Mucosa of stomach (tissue), 1 donor: ENCODE measurements around the gene PSD2.

Experiments
- H3K27me3 ChIP-seq: one replicate; pipeline ENCODE4 v1.7.0; 2013; ENCODE audit warnings: mild to moderate bottlenecking, low read length; ENCODE audit not compliant: control insufficient read depth, insufficient read depth
- H3K36me3 ChIP-seq: one replicate; pipeline ENCODE4 v1.7.0; 2013; ENCODE audit warnings: low read length; ENCODE audit not compliant: control insufficient read depth, insufficient read depth
- H3K4me1 ChIP-seq: one replicate; pipeline ENCODE4 v1.7.0; 2013; ENCODE audit warnings: mild to moderate bottlenecking, low read length; ENCODE audit not compliant: control insufficient read depth, insufficient read depth
- H3K4me3 ChIP-seq: one replicate; pipeline ENCODE4 v1.7.0; 2013; ENCODE audit warnings: low read length
- H3K9ac ChIP-seq: one replicate; pipeline ENCODE4 v1.7.0; 2013; ENCODE audit warnings: mild to moderate bottlenecking, low read length, moderate library complexity
- H3K9me3 ChIP-seq: one replicate; pipeline ENCODE4 v1.7.0; 2013; ENCODE audit warnings: mild to moderate bottlenecking, low read length, moderate library complexity; ENCODE audit not compliant: control insufficient read depth
- donor health status: Pancreatic carcinoma.

Gene PSD2

DNA sequence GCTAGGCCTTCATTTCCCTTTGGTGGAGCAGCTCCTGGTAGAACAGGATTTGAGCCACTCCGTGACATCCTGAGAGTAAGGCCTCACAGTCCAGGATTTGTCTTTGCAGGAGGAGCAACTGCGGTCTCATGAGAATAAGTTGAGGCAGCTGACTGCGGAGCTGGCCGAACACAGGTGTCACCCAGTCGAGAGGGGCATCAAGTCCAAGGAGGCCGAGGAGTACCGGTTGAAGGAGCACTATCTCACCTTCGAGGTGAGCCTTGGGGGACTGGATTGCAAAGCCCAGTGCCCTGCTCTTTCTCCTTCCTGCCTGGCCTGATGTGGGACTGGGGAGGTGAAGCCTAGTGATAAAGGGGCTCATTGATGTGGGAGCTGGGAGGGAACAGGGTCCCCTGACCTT is 44.3 kb downstream of the PSD2 start:
- Histone ChIP-seq H3K36me3 (no peaks in the 10 kb centered on the region), H3K27me3 (peaks cover 4% of the 10 kb centered on the region), H3K9ac (no peak overlapping the region), H3K4me3 (no peak overlapping the region), H3K4me1 (no peaks in the 10 kb centered on the region), H3K9me3 (no peaks in the 10 kb centered on the region)

- Histone ChIP-seq H3K9ac (no peak overlapping the region), H3K9me3 (no peaks in the 10 kb centered on the region), H3K27me3 (peaks cover 14% of the 10 kb centered on the region), H3K4me1 (no peaks in the 10 kb centered on the region), H3K4me3 (no peak overlapping the region), H3K36me3 (no peaks in the 10 kb centered on the region)
Observed at GRCh38 chr5:139841549-139841948, 45.9 kb downstream of the PSD2 start.

DNA sequence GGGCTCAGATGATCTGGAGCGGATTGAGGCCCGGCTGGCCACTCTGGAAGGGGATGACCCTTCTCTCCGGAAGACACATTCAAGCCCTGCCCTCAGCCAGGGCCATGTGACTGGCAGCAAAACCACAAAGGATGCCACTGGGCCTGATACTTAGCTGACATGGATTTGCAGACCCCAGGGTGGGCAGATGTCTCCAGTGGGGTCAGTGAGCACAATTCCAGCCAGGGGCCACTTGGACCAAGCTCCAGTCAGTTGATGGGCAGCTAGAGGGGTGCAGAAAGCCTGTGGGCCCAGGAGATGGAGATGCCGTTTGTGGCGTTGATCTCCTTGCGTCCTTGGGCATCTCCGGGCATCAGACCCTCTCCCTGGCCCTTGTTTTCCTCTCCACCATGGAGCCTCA is 46.7 kb downstream of the PSD2 start:
- no peak overlapping the region for H3K9ac ChIP-seq
- H3K4me3 ChIP-seq = no peak overlapping the region
- H3K27me3 ChIP-seq = peaks cover 20% of the 10 kb centered on the region
- H3K36me3 ChIP-seq = no peaks in the 10 kb centered on the region
- H3K4me1 ChIP-seq = no peaks in the 10 kb centered on the region
- H3K9me3 ChIP-seq = no peaks in the 10 kb centered on the region

- H3K36me3 ChIP-seq = no peaks in the 10 kb centered on the region
- H3K4me3 ChIP-seq = no peak overlapping the region
- H3K4me1 ChIP-seq = no peaks in the 10 kb centered on the region
- H3K9ac ChIP-seq = no peak overlapping the region
- no peaks in the 10 kb centered on the region for H3K9me3 ChIP-seq
- H3K27me3 ChIP-seq = peaks cover 20% of the 10 kb centered on the region
Observed at GRCh38 chr5:139843991-139844390, 48.4 kb downstream of the PSD2 start.

- H3K9ac ChIP-seq = no peak overlapping the region
- peaks cover 20% of the 10 kb centered on the region for H3K27me3 ChIP-seq
- no peaks in the 10 kb centered on the region for H3K36me3 ChIP-seq
- H3K9me3 ChIP-seq = no peaks in the 10 kb centered on the region
- H3K4me3 ChIP-seq = no peak overlapping the region
- no peaks in the 10 kb centered on the region for H3K4me1 ChIP-seq
Observed at GRCh38 chr5:139844472-139845145, 49.0 kb downstream of the PSD2 start.

GRCh38 chr5:139845846-139846681 is 50.5 kb downstream of the PSD2 start:
- no peaks in the 10 kb centered on the region for H3K36me3 ChIP-seq
- H3K4me3 ChIP-seq = no peak overlapping the region
- H3K4me1 ChIP-seq = no peaks in the 10 kb centered on the region
- no peaks in the 10 kb centered on the region for H3K9me3 ChIP-seq
- no peak overlapping the region for H3K9ac ChIP-seq
- peaks cover 20% of the 10 kb centered on the region for H3K27me3 ChIP-seq

DNA sequence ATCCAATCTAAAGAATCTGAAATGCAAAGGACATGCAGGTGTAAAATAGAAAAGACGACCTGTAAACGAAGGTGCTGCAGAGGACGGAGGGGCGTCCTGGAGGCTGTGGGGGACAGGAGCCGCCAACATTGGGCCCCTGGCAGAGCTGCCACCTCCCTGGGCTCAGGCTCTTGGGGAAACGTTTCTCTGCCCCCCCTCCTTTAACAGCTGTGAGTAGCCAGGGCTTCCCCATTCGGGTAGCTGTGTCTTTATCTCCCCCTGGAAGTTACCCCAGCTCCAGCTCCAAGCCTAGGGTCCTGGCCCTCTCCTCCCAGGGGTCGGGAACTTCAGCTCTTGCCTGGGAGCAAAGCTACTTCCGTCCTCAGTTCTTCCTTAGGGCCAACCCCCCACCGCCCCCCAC is 51.5 kb downstream of the PSD2 start:
- no peaks in the 10 kb centered on the region for H3K4me1 ChIP-seq
- H3K27me3 ChIP-seq = peaks cover 20% of the 10 kb centered on the region
- no peak overlapping the region for H3K4me3 ChIP-seq
- no peak overlapping the region for H3K9ac ChIP-seq
- no peaks in the 10 kb centered on the region for H3K36me3 ChIP-seq
- H3K9me3 ChIP-seq = no peaks in the 10 kb centered on the region

- no peaks in the 10 kb centered on the region for H3K4me1 ChIP-seq
- H3K4me3 ChIP-seq = no peak overlapping the region
- peak overlapping the region; percentile 53 for H3K9ac ChIP-seq
- H3K27me3 ChIP-seq = peaks cover 20% of the 10 kb centered on the region
- H3K9me3 ChIP-seq = no peaks in the 10 kb centered on the region
- no peaks in the 10 kb centered on the region for H3K36me3 ChIP-seq
Observed at GRCh38 chr5:139847790-139848507, 52.3 kb downstream of the PSD2 start.

DNA sequence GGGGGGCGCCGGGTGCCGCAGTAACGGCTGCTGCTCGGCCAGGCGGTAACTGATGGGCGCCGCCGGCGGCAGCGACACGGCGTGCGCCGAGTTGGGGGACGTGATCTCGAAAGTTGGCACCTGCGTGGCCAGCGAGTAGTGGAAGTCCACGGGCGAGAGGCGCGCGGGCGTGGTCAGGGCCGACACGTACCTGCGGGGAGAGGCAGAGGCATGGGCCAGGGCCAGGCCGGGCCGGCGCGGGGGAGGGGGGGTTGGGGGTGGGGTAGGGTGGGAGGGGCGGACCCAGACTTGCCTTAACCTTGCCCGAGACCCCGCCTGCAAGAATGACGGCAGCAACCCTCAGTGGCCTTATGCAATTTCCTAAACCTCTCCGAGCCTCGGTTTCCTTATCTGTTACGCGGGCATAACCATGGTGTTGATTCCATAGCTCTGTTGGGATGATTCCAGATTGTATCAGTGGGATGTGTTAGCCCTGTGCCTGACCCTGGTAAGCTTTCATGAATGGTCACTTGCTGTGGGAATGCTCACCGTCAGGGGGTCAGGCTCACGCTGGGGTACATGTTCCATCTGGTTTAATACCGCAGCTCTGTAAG is 53.0 kb downstream of the PSD2 start:
- Histone ChIP-seq H3K9me3 (no peaks in the 10 kb centered on the region), H3K4me1 (no peaks in the 10 kb centered on the region), H3K36me3 (no peaks in the 10 kb centered on the region), H3K27me3 (peaks cover 20% of the 10 kb centered on the region), H3K4me3 (no peak overlapping the region), H3K9ac (peak overlapping the region; percentile 53)

GRCh38 chr5:139849501-139849900 is 53.9 kb downstream of the PSD2 start:
- no peaks in the 10 kb centered on the region for H3K9me3 ChIP-seq
- peaks cover 20% of the 10 kb centered on the region for H3K27me3 ChIP-seq
- H3K4me1 ChIP-seq = no peaks in the 10 kb centered on the region
- no peak overlapping the region for H3K4me3 ChIP-seq
- H3K36me3 ChIP-seq = no peaks in the 10 kb centered on the region
- no peak overlapping the region for H3K9ac ChIP-seq

- Histone ChIP-seq H3K4me1 (no peaks in the 10 kb centered on the region), H3K4me3 (no peak overlapping the region), H3K9me3 (no peaks in the 10 kb centered on the region), H3K36me3 (no peaks in the 10 kb centered on the region), H3K9ac (no peak overlapping the region), H3K27me3 (peaks cover 16% of the 10 kb centered on the region)
Observed at GRCh38 chr5:139849942-139850341, 54.3 kb downstream of the PSD2 start.
